Glomerular endothelial cell (primary cell): ENCODE measurements around the gene PCNX1. TPM values are rescaled to one million over a fixed set of nuclear protein-coding genes. Genes with fewer than 3 reads are reported as not detected.

Experiments
- DNase-seq: peaks from one replicate; pipeline ENCODE4 v3.0.0-alpha.2; 2011; ENCODE audit warnings: low read depth, low spot score; ENCODE audit errors: extremely low read depth
- total RNA-seq: library from RNA; depleted of rRNA; stranded (reverse); fragments of >200 nt; gene quantifications from 2 replicates; pipeline ENCODE4 v1.2.3, GENCODE V29; 2015

PCNX1 gene
- total RNA-seq, 1 donor from 2014 or later: 27.9 TPM

DNA sequence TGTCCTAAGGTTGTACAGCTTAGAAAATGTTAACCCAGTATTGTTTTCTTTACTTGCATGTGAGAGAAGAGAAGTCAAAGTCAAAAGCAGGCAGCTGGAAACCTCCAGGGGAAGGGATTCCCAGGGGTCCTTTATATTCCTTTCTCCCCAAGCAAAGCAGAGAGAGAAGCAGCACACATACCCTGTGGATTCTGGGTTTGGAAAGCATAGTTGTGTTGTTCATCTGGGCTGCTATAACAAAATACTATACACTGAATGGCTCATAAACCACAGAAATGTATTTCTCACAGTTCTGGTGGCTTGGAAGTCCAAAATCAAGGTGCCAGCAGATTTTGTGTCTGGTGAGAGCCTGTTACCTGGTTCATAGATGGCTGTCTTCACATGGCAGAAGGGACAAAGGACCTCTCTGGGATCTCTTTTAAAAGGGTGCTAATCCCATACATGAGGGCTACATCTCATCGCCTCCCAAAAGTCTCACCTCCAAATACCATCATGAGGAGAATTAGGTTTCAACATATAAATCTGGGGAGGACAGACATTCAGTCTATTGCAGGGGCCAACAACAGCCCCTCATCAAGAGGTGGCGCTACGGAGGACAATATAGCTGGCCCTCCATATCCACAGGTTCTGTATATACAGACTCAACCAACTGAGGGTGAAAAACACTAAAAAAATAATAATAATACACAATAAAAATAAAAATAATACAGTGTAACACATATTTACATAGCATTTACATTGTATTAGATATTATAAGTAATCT, 19.3 kb upstream of the PCNX1 start:
- no peak for DNase-seq

DNA sequence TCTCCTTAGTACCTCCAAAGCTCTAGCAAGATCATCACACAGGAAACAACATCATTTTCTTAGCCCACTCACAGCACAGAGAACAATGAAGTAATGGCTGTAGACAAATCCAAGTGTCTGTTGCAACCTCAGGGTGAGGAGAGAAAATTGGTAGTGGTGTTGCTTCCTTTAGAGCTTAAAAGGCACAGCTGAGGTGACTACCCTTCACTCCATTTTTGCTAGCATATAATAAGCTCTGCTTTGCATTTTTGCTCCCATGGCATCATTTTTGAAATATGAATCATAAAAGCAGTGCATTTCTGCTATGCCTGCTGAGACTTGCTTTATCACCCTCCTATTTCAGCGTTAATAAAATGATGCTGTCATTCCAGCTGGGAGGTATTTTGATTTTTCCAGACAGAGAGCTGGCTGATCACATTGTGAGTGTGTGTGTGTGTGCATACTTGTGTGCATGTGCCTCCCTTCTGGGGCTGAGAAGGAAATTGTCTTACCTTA, 18.5 kb upstream of the PCNX1 start:
- DNase-seq: no peak

DNA sequence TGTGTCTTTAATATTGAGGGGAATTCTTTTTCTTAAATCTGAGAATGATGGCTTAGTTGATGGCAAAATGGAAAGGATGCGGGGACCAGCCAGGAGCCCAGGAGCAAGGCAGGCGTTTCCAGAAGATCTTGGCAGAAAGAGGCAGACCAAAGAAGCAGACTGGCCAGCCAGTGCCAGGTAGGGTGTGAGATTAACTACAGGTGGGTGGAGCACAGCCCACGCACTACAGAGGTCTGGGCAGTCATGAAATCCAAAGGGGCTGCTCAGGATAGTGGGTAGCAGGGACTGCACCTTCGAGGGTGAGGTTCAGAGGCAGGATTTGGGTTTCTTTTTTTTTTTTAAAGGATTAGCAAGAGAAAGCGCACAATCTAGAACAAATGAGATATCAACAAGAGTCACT, 17.7 kb upstream of the PCNX1 start:
- DNase-seq: no peak

DNA sequence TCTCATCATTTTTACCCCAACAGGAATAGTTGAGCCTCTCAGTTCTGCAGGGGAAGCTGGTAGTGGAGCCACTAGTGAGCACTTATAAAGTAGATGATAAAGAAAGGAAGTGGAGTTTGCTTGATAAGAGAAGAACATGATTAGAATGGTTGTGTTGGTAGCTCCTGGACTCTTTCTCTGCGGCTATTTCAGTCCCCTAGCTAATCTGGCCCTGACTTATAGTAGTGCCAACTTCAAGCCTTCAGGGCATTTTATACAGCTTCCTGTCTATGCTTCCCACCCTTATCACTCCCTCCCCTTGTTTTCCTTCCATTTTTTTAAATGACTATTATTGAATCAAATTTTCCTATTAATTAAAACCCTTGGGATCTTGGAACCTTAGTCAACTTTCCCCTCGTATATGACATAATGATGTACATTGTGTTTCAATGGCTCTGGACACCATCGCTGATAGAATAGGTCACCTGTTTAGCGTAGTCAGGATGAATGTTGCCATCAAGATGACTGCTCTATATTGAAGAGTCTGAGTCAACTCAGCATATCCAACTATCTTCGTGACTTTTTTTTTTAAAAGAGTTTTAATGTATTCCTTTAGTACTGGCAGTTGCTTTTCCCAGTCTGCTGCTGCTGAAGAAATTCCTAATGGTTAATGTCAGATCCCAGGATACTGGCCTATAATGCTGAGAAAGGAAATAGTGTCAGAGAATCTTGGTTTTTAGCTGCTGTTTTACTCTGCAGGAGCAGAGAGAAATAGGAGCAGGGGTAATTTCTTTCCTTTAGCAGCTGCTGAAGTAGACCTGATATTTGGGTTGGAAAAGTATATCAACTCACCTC, 16.2 kb upstream of the PCNX1 start:
- DNase-seq: no peak

DNA sequence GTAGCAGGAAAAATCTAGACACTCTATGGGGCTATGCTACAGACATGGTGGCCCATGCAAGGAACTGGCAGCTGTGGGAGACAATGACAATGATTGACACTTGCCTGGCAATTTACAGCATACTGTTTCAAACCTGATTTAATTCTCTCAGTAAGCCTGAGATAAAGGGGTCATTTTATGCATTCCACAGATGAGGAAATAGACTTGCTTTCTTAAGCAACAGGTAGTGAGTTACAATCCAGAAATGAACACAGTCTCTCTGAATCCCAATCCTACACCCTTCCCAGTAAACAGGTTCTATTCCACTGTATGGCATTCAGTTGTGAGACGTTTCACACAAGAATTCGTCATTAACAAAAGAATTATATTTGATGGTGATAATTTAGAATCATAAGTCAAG, 15.5 kb upstream of the PCNX1 start:
- no peak for DNase-seq

DNA sequence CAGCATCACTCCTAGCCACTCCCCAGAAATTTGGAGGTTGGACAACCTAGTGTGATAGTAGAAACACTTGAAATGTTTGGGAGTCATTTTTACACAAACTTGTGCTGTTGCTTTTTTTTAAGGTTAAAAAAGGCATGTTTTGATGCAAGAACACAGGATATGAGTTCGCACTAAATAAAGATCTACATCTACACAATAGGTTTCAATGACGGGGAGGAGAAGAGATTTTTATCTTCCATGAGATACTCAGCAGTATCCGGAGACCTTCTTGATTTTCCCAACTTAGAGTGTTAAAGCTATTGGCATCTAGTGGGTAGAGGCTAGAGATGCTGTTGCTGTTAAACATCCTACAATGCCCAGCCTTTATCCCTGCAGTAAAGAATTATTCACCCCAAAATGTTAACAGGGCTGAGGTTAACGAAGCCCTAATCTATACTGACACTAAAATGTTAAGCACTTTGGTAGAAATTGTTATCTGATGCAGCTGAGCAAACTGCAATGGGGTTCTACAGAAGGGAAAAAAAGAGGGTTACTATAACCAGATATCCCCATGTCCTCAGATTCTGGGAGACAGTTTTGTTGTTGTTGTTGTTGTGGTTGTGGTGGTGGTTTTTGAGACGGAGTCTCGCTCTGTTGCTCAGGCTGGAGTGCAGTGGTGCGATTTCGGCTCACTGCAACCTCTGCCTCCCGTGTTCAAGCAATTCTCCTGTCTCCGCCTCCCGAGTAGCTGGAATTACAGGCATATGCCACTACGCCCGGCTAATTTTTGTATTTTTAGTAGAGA, 14.0 kb upstream of the PCNX1 start:
- DNase-seq: no peak

DNA sequence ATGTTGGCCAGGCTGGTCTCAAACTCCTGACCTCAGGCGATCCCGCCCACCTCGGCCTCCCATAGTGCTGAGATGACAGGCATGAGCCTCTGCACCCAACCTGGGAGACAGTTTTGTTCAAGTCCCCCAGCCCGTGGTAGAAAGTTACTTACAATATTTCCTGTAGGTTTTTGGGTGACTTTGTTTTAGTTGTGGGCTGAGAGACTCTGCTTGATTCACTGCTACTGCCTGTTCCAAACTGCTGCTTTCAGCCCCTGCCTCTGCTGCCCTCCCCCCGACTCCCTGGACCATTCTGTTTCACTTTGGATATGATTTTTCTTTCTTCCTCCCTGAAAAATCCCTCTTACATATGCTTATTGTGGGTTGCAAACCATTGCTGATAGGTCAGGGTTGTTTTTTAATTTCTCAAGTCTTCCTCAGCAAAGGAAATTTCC, 13.4 kb upstream of the PCNX1 start:
- DNase-seq: no peak

DNA sequence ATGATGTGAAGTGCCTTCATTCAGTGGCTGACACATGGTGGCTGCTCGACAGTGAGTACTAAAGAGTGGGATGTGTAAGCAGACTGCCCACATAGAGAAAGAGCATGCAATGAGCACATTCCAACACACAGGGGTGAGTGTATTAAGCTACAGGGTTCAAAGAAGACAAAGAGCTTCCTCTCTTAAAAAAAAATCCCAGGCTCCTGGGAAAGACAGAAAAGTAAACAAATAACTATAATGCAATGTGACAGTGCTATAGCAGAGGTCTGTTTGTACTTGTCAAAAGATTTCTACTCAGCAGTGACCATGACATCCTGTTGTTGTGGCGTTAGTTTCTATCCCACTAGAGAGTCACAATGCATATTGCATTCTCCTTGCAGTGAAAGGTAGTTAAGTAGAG, 12.4 kb upstream of the PCNX1 start:
- no peak for DNase-seq

DNA sequence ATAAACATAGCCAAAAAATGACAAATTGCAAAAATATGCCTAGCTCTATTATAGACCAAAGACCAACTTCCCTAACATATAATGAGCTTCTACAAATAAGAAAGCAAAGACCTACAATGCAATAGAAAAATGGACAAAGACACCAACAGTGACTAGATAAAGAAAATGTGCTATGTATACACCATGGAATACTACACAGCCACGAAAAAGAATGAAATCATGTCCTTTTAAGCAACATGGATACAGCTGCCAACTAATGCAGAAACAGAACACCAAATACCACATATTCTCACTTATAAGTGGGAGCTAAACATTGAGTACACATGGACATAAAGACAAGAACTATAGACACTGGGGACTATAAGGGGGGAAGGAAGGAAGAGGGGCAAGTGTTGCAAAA, 10.9 kb upstream of the PCNX1 start:
- DNase-seq: no peak

DNA sequence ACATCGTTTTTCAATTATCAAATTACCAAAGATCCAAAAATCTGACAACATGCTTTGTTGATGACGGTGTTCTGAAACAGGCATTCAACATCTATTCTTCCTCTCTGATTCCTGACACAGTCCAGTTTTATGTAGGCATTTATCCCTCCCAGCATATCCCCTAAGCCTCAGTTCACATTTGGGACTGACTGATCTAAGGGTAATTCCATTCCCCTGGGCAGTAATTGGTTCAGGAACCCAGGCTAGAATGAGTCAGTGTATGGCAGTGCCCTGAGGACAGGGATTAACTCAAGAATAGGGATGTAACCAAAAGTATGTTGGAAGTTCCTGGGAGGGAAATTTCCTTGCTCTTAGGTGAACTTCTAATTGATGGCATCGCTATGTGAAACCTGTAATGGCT, 10.3 kb upstream of the PCNX1 start:
- DNase-seq: no peak

DNA sequence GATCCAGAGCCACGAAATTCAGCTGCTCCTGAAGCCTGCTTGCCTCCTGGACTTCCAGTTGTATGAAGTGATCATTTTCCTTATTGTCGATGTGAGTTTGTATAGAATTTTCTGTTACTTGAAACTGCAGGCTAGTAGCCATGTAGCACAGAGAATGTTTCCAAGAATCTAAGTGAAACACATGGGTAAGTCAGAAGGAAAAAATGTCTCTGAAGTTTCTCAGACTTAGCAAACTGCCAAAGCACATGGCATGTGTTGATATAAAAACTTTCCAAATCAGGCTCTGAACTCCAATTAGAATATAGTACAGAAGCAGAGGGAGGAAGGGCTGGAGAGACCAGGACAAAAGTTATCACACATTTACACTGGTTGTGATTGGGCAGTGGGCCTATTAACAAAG, 9.8 kb upstream of the PCNX1 start:
- no peak for DNase-seq

DNA sequence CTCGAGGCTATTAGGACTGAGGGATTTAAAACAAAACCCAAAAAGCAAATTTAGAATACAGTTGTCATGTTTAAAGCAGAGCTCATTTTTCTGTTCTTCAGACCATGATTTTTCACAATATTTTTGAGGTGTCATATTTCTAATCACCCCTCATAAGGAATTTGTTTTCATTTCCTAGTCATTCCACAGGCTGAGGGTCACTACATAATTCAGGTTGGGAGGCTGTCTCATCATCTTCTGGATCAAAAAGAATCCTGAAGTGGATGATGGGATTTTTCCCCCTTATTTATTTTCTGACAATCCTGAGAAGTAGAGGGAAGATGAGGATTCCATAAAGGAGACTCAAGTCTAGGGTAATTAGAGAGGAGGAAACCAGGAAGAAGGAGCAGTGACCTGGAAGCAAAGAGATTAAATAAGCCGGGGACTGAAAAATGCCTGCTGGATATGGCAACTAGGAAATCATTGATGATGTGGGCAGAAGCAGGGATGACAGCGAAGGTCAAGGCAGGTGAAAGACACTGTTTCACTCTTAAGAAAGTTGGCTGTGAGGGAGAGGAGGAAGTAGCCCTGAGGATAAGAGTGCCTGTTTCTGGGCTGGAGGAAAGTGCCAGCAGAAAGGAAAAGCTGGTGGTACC, 9.0 kb upstream of the PCNX1 start:
- no peak for DNase-seq

DNA sequence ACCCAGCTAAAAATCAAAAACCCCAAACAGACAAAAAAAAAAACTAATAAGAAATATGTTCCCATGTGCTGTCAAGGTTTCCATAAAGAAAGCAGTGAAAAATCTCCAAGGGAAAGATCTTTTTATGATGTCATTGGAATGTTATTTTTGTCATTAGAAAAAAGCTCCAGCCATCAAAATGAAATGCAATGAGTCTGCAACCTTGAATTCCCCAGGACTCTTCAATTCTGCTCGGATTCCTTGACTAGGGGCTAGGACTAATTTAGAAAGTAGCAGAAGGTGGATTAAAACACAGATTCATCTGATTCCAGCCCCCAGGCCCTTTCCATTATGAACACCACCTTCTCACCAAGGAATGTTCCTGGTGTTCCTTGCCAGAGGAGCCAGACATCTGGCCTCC, 6.0 kb upstream of the PCNX1 start:
- DNase-seq: no peak

DNA sequence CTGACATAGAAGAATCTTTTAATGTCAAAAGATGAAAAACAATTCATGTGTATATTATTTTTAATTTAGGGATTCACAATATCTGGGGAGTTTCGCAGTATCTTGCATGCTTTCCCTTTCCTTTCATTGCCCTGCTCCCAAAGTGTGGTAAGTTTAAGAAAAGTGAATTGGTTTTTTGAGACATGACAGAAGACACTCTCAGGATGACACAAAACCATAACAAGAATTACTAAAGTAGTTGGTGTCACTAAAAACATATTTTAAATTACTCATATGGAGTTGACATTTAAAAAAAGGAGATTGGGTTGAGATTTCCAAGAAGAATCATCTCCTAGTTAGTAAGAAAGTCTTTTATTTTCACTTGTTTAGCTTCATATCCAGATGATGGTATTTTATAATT, 5.1 kb upstream of the PCNX1 start:
- no peak for DNase-seq

DNA sequence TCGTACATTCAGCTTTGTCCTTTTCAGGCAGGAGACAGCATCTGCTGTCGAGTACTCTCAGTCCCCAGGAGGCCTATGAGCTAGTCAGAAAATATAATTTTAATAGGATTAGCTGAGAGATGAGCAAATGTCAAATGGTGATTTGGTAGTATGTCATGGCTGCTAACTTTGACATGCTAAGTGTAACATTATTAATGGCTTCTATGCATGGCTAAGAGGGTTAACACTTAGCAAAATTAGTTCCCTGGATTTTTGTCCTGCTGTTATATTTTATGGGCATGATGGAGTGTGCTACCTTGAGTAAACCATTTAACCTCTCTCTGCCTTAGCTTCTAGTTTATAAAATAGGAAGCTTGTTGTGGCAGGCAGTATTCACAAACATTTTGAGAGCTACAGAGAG, 2.9 kb upstream of the PCNX1 start:
- DNase-seq: no peak

DNA sequence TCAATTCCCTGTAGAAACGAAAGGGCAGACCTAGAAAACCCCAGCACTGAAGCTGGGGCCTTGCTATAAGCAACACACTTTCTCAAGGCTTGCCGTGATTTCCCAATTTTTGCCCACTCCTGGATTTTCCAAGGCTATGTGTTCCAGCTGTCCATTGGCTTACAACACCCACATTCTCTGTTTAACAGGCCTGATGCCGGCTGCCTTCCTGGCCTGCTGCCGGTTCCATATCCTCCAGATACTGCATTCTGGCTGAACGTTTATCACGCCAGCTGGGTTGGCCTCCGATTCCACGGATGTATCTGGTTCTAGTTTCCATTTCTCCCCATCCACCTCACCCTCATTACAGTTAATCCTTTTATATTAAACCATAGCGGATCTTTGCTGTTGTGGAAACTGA, 2.0 kb upstream of the PCNX1 start:
- no peak for DNase-seq

DNA sequence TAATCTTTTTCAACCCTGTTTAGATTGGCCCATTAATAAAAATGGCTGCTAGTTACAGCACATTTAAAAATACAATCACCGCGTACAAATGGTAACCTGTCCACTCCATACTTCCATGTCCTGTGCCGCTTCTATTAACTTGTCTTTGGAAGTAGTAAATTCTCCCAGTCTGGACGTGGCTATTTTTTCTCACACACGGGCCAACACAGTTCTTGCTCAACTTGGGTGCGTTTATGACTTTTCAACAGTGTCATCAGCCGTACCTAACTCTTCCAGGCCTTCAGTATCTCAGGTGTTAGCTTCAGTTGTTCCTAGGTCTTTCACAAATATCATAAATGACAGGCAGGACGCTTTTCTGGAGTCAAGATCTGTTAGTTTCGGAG, 475 bp upstream of the PCNX1 start:
- no peak for DNase-seq

DNA sequence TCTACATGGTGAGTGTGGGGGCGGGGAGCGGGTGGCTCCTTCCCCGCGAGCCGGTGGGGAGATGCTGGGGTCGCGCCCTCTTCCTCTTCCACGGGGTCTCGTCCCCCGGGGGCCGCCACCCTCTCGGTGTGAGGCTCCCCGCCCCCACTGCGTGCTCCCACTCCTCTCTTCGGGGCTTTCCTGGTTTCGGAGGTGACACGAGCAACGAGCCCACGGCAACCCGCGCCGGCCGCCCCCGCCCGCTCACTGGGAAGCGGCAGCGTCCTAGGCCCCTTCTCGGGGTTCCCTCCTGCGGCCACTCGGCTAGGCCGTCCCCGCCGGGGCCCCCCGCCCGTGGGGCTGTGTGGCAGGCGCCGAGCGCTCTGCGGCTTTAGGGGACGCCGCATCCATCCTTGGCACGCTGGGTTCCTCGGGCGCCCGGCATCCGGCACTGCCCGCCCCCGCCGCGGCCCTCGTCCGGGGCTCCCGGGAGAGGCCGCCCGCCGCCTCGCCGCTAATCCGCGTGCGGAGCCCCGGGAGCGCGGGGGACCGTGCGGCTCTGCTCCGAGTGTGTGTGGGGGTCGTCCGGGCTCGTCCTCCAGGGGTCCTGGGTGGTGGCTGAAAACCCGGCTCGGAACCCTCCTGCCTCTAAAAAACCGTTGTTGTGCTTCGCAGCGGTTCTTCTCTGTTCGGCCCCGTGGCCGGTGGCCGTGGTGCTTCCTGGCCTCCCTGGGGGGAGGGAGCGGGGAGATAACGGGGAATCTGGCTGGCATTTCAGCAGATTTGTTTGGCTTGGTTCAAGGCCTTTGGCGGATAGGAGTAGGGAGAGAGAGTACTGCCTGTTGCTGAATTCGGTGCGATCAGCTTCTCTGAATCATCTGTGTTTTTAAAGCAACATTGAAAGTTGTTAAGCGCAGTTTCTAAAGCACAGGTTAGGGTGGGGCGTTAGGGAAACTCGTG, 1.0 kb downstream of the PCNX1 start:
- no peak for DNase-seq

DNA sequence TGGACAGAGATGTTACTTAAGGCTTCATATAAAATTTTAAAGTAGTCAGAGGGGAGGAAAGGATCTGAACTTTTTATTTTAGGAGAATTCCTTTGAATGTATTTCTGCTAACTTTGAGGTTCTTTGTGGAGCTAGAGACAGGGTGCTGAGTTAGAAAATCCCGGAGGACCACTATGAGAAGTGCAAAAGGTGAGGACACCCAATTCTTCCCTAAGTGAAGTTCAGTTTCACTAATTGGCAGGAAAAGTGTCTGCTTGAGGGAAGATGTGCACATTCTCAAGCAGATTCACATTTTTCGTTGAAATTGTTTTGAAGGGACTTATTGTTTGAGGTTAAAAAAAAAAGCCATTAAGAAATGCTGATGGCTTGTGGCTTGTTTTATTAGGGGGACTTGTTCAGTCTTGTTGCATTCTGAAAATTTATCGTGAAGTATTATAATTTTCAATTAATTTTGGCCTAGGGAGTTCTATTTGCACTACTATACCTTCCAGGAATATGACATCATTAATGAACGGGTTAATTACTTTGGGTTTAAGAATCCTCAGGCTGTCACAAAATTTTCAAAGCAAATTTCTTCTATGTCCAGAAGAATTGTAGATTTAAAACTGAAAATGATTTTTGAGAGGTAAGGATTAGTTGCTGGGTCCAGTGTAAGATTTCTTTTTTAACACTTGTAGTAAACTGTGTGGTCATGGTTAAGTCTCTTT, 1.8 kb downstream of the PCNX1 start:
- no peak for DNase-seq
